Endothelial cell of umbilical vein (primary cell): ENCODE measurements around the gene NUTM2G.
"Not testable (repeated sequence)": the region's sequence is repeated elsewhere in the genome, so short reads cannot be mapped to it uniquely, and the experiment has no call there.

Experiments used
- CTCF ChIP-seq, 2 donors: IDR thresholded peaks; 1 replicate in 1 of 2; 2 replicates in 1 of 2; pipeline ENCODE4 v1.5.1; 2011; ENCODE audit warnings: low read length in 2 of 2, mild to moderate bottlenecking in 2 of 2, moderate library complexity in 2 of 2, control low read depth in 1 of 2, inconsistent platforms in 1 of 2, low read depth in 1 of 2; ENCODE audit not compliant: insufficient read depth in 1 of 2; ENCODE audit errors: extremely low read depth in 1 of 2
- JUN ChIP-seq: IDR thresholded peaks from 2 replicates; pipeline ENCODE4 v1.6.1; 2011; ENCODE audit warnings: borderline replicate concordance, low read depth; ENCODE audit not compliant: insufficient read length, insufficient read depth

- not testable (repeated sequence) for TF ChIP-seq JUN; CTCF (IDR thresholded peaks at IDR 0.05; ENCODE audit: extremely low read depth in 1 of 2, insufficient read depth in 1 of 2, low read depth in 1 of 2, low read length in 2 of 2)
Observed at GRCh38 chr9:96967591-96967990, 38.9 kb downstream of the NUTM2G start.
